Panc1 (cell line): ENCODE measurements around the gene MAP2K3.

Experiments used
- CTCF ChIP-seq: fragments of 450-650 bp; IDR thresholded peaks from 2 replicates; pipeline ENCODE4 v1.5.1; 2017; ENCODE audit warnings: mild to moderate bottlenecking
- POLR2AphosphoS5 ChIP-seq: IDR thresholded peaks from 2 replicates; pipeline ENCODE4 v1.6.1; 2012; ENCODE audit warnings: mild to moderate bottlenecking, low read depth, low read length, moderate library complexity
- SIN3A ChIP-seq: IDR thresholded peaks from 2 replicates; pipeline ENCODE4 v1.6.1; 2012; ENCODE audit warnings: low read depth, mild to moderate bottlenecking, low read length, moderate library complexity, borderline replicate concordance; ENCODE audit not compliant: insufficient read depth

DNA sequence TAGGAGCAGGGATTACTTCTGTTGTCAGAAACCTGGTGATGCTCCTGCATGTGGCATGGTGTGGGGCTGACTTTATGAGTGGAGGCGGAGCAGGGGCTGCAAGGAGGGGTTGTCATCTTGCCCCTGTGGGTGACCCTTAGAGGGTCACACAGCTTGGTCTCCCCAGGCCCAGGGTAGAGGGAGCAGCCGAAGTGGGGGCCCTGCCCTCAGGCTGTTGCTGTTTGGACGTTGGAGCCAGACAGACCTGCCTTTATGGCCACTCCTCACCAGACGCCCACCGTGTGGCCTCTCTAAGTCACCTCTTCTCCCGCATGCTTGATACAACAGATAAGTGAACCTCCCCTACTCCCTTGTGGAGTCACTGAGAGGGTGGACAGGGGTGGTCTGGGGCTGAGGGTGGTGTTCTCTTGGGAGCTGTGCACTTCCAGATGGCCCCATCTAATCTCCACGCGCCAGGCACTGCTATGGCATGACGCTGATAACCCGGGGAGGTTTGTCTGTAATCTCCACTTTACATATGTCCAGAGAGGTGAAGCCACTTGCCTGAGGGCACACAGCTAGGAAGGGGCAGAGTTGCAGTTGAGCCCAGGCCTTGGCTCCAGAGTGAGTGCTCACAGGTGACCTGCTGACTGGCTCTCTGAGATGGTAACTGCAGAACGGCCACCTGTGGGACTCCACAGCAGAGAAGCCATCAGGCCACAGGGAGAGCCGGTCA, 10.0 kb downstream of the MAP2K3 start:
- no peak for TF ChIP-seq CTCF
- TF ChIP-seq POLR2AphosphoS5, result no peak
- no peak for TF ChIP-seq SIN3A
